Measurements from ENCODE around the gene OR1F1. TPM values are rescaled to one million over a fixed set of nuclear protein-coding genes. Genes with fewer than 3 reads are reported as not detected.

The OR1F1 gene
- total and polyA plus RNA-seq, 2 experiments from 2014 or later: 0.38 TPM; not detected in 1

DNA sequence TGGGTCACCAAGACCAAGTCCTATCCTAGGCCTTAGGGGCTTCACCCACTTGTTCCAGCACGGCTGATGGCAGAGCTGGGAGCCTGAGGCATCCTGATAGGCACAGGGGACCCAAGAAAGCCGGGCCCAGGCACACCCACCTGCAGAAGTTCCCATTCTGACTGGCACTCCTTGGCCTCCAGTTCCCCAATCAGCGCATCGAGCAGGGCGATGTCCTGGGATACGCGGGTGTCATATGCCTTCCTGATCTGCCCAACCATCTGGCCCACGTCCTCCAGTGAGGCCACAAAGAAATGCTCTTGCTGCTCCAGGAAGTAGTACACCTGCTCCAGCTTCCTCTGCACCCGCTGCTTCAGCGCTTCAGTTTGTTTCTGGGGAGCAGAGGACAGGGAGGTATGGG lies 58.9 kb downstream of the OR1F1 start:
- DNase-seq (ENCODE audit: low spot score) (no peak), ATAC-seq (no peak)
- H3K4me2 ChIP-seq: no peak overlapping the region
- Mint-ChIP-seq H3K4me1 (no peaks in the 10 kb centered on the region), H3K27ac (no peak overlapping the region), H3K4me3 (no peak overlapping the region), H3K27me3 (ENCODE audit: insufficient read depth, low read depth, poor library complexity) (peaks cover 3% of the 10 kb centered on the region), H3K9me3 (peaks cover 84% of the 10 kb centered on the region), H3K36me3 (ENCODE audit: low read depth) (peaks cover 11% of the 10 kb centered on the region; the same call in 1 of the 3 replicates)
- no peaks in the 10 kb centered on the region for H3K27me3 ChIP-seq (ENCODE audit: insufficient read depth)
- no peaks in the 10 kb centered on the region for H4K20me1 ChIP-seq (replicated peaks; ENCODE audit: insufficient read depth)
- H3K79me2 ChIP-seq (replicated peaks; ENCODE audit: insufficient read depth): no peaks in the 10 kb centered on the region
- no peaks in the 10 kb centered on the region for H3K4me1 ChIP-seq (ENCODE audit: insufficient read depth)
- no peaks in the 10 kb centered on the region for H3K36me3 ChIP-seq (ENCODE audit: insufficient read depth)
- TF ChIP-seq, protein P1, sequence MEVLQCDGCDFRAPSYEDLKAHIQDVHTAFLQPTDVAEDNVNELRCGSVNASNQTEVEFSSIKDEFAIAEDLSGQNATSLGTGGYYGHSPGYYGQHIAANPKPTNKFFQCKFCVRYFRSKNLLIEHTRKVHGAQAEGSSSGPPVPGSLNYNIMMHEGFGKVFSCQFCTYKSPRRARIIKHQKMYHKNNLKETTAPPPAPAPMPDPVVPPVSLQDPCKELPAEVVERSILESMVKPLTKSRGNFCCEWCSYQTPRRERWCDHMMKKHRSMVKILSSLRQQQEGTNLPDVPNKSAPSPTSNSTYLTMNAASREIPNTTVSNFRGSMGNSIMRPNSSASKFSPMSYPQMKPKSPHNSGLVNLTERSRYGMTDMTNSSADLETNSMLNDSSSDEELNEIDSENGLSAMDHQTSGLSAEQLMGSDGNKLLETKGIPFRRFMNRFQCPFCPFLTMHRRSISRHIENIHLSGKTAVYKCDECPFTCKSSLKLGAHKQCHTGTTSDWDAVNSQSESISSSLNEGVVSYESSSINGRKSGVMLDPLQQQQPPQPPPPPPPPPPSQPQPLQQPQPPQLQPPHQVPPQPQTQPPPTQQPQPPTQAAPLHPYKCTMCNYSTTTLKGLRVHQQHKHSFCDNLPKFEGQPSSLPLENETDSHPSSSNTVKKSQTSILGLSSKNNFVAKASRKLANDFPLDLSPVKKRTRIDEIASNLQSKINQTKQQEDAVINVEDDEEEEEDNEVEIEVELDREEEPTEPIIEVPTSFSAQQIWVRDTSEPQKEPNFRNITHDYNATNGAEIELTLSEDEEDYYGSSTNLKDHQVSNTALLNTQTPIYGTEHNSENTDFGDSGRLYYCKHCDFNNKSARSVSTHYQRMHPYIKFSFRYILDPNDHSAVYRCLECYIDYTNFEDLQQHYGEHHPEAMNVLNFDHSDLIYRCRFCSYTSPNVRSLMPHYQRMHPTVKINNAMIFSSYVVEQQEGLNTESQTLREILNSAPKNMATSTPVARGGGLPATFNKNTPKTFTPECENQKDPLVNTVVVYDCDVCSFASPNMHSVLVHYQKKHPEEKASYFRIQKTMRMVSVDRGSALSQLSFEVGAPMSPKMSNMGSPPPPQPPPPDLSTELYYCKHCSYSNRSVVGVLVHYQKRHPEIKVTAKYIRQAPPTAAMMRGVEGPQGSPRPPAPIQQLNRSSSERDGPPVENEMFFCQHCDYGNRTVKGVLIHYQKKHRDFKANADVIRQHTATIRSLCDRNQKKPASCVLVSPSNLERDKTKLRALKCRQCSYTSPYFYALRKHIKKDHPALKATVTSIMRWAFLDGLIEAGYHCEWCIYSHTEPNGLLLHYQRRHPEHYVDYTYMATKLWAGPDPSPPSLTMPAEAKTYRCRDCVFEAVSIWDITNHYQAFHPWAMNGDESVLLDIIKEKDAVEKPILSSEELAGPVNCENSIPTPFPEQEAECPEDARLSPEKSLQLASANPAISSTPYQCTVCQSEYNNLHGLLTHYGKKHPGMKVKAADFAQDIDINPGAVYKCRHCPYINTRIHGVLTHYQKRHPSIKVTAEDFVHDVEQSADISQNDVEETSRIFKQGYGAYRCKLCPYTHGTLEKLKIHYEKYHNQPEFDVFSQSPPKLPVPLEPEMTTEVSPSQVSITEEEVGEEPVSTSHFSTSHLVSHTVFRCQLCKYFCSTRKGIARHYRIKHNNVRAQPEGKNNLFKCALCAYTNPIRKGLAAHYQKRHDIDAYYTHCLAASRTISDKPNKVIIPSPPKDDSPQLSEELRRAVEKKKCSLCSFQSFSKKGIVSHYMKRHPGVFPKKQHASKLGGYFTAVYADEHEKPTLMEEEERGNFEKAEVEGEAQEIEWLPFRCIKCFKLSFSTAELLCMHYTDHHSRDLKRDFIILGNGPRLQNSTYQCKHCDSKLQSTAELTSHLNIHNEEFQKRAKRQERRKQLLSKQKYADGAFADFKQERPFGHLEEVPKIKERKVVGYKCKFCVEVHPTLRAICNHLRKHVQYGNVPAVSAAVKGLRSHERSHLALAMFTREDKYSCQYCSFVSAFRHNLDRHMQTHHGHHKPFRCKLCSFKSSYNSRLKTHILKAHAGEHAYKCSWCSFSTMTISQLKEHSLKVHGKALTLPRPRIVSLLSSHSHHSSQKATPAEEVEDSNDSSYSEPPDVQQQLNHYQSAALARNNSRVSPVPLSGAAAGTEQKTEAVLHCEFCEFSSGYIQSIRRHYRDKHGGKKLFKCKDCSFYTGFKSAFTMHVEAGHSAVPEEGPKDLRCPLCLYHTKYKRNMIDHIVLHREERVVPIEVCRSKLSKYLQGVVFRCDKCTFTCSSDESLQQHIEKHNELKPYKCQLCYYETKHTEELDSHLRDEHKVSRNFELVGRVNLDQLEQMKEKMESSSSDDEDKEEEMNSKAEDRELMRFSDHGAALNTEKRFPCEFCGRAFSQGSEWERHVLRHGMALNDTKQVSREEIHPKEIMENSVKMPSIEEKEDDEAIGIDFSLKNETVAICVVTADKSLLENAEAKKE (CRISPR knock-in tag; IDR thresholded peaks at IDR 0.05): no peak
- TF ChIP-seq JUNB (IDR thresholded peaks at IDR 0.05; ENCODE audit: unreplicated experiment): no peak
- TF ChIP-seq ZNF331 (CRISPR knock-in tag; IDR thresholded peaks at IDR 0.05; ENCODE audit: low read depth): no peak
- no peak for TF ChIP-seq NANOG (IDR thresholded peaks at IDR 0.05; ENCODE audit: borderline replicate concordance)
- TF ChIP-seq EZH2 (IDR thresholded peaks at IDR 0.05; ENCODE audit: low read depth, unreplicated experiment): no peak
- TF ChIP-seq POLR2AphosphoS5 (IDR thresholded peaks at IDR 0.05; ENCODE audit: low read depth): no peak
- no peak for TF ChIP-seq EZH2phosphoT487 (IDR thresholded peaks at IDR 0.05; ENCODE audit: unreplicated experiment)
- TF ChIP-seq, protein P2, sequence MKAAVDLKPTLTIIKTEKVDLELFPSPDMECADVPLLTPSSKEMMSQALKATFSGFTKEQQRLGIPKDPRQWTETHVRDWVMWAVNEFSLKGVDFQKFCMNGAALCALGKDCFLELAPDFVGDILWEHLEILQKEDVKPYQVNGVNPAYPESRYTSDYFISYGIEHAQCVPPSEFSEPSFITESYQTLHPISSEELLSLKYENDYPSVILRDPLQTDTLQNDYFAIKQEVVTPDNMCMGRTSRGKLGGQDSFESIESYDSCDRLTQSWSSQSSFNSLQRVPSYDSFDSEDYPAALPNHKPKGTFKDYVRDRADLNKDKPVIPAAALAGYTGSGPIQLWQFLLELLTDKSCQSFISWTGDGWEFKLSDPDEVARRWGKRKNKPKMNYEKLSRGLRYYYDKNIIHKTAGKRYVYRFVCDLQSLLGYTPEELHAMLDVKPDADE (IDR thresholded peaks at IDR 0.05): no peak
- TF ChIP-seq, protein P3, sequence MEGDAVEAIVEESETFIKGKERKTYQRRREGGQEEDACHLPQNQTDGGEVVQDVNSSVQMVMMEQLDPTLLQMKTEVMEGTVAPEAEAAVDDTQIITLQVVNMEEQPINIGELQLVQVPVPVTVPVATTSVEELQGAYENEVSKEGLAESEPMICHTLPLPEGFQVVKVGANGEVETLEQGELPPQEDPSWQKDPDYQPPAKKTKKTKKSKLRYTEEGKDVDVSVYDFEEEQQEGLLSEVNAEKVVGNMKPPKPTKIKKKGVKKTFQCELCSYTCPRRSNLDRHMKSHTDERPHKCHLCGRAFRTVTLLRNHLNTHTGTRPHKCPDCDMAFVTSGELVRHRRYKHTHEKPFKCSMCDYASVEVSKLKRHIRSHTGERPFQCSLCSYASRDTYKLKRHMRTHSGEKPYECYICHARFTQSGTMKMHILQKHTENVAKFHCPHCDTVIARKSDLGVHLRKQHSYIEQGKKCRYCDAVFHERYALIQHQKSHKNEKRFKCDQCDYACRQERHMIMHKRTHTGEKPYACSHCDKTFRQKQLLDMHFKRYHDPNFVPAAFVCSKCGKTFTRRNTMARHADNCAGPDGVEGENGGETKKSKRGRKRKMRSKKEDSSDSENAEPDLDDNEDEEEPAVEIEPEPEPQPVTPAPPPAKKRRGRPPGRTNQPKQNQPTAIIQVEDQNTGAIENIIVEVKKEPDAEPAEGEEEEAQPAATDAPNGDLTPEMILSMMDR (conservative IDR thresholded peaks at IDR 0.05; ENCODE audit: low read depth in 2 of 2): no peak
- TF ChIP-seq STAT1 (IDR thresholded peaks at IDR 0.05; ENCODE audit: unreplicated experiment): no peak
- no peaks in the 10 kb centered on the region for H3K9me2 ChIP-seq (ENCODE audit: insufficient read depth)
- H2AFZ ChIP-seq: no peak overlapping the region
- no peak overlapping the region for H3K27ac ChIP-seq (ENCODE audit: low read depth)
- H3F3A ChIP-seq (replicated peaks; ENCODE audit: low read depth): no peaks in the 10 kb centered on the region
- H3K4me3 ChIP-seq: no peak overlapping the region
